Endothelial cell of umbilical vein (primary cell): ENCODE measurements around the gene PGAM2. TPM values are rescaled to one million over a fixed set of nuclear protein-coding genes. Genes with fewer than 3 reads are reported as not detected.

Experiments
- BruUV-seq: library from RNA; stranded (reverse); fragments of 400-500 nt; replicated peaks from 2 replicates; lab custom pipeline; 2021; lab: Mats Ljungman, UMichigan
- CTCF ChIA-PET: fragments of 300-600, 350-600 bp; sonication (Branson Sonifier 250); formaldehyde crosslinking; loops from one replicate; lab custom pipeline; 2021; ENCODE audit warnings: antibody characterized with exemption, inconsistent platforms; lab: Charles Lee
- POLR2A ChIA-PET: fragments of 300-600, 350-600 bp; sonication (Branson Sonifier 250); formaldehyde crosslinking; loops from one replicate; lab custom pipeline; 2021; ENCODE audit warnings: antibody characterized with exemption, inconsistent platforms; lab: Charles Lee
- DNase-seq: peaks from one replicate; pipeline ENCODE4 v3.0.0-alpha.2; 2011; ENCODE audit warnings: low read depth, low spot score
- FAIRE-seq: peaks from 2 replicates; lab custom pipeline; 2011; peaks lifted over from hg19 to GRCh38; lab: Jason Lieb, UNC
- H2AFZ ChIP-seq: 2 replicates; pipeline ENCODE4 v1.6.0; 2012; ENCODE audit warnings: low read depth, low read length, control low read depth, inconsistent platforms
- H3K27ac ChIP-seq: 2 replicates; pipeline ENCODE4 v1.5.1; 2011; ENCODE audit warnings: low read depth, mild to moderate bottlenecking, control low read depth, low read length, moderate library complexity; ENCODE audit not compliant: insufficient read depth
- H3K27me3 ChIP-seq, 2 experiments: 2 replicates each; pipeline versions ENCODE4 v1.6.0 to v1.6.1; 2011; ENCODE audit warnings: low read length in 2 of 2, mixed read lengths in 1 of 2; ENCODE audit not compliant: control insufficient read depth in 2 of 2, insufficient read depth in 2 of 2
- H3K36me3 ChIP-seq, 2 experiments: 2 replicates in 1 of 2; 3 replicates in 1 of 2; pipeline ENCODE4 v1.5.1; 2011; ENCODE audit warnings: low read length in 2 of 2, mild to moderate bottlenecking in 1 of 2, moderate library complexity in 1 of 2; ENCODE audit not compliant: control insufficient read depth in 2 of 2, insufficient read depth in 2 of 2; ENCODE audit errors: extremely low read depth in 1 of 2
- H3K4me1 ChIP-seq: 3 replicates; pipeline ENCODE4 v1.5.1; 2011; ENCODE audit warnings: mild to moderate bottlenecking, low read length; ENCODE audit not compliant: control insufficient read depth, insufficient read depth; ENCODE audit errors: extremely low read depth
- H3K4me2 ChIP-seq: 2 replicates; pipeline ENCODE4 v1.6.1; 2011; ENCODE audit warnings: low read length, control low read depth, mixed read lengths; ENCODE audit not compliant: insufficient read depth
- H3K4me3 ChIP-seq, 3 experiments: fragments of 200-600 bp in 1 of 3; sonication (generic), shearing (Covaris generic) in 1 of 3; replicated peaks in 1 of 3; 2 replicates each; pipeline ENCODE4 v1.5.1; 2011 to 2016; ENCODE audit warnings: control low read depth in 3 of 3, low read length in 3 of 3, mild to moderate bottlenecking in 2 of 3, inconsistent platforms in 1 of 3, low read depth in 1 of 3, moderate library complexity in 1 of 3; ENCODE audit not compliant: insufficient read depth in 1 of 3
- H3K79me2 ChIP-seq: 2 replicates; pipeline ENCODE4 v1.6.0; 2012; ENCODE audit warnings: low read length, inconsistent platforms; ENCODE audit not compliant: control insufficient read depth, insufficient read depth
- H3K9ac ChIP-seq: replicated peaks from 2 replicates; pipeline ENCODE3; 2011; ENCODE audit warnings: low read length, control low read depth; ENCODE audit not compliant: insufficient read depth; ENCODE audit errors: extremely low read depth
- H3K9me1 ChIP-seq: replicated peaks from 3 replicates; pipeline ENCODE4 v1.6.0; 2011; ENCODE audit warnings: mild to moderate bottlenecking, low read length; ENCODE audit not compliant: control insufficient read depth, insufficient read depth; ENCODE audit errors: extremely low read depth
- H3K9me3 ChIP-seq: replicated peaks from 2 replicates; pipeline ENCODE4 v1.5.1; 2012; ENCODE audit warnings: low read length, inconsistent platforms; ENCODE audit not compliant: control insufficient read depth, insufficient read depth
- H4K20me1 ChIP-seq: replicated peaks from 2 replicates; pipeline ENCODE3; 2011; ENCODE audit warnings: mild to moderate bottlenecking, low read length; ENCODE audit not compliant: control insufficient read depth, insufficient read depth; ENCODE audit errors: extremely low read depth
- EZH2 ChIP-seq: IDR thresholded peaks from 2 replicates; pipeline ENCODE4 v1.6.1; 2012; ENCODE audit warnings: borderline replicate concordance, low read depth, mild to moderate bottlenecking, moderate library complexity, low read length, inconsistent platforms; ENCODE audit not compliant: severe bottlenecking
- FOS ChIP-seq: IDR thresholded peaks from 2 replicates; pipeline ENCODE4 v1.6.1; 2011; ENCODE audit warnings: mild to moderate bottlenecking, low read length, moderate library complexity, borderline replicate concordance; ENCODE audit not compliant: insufficient read depth
- GATA2 ChIP-seq: IDR thresholded peaks from 2 replicates; pipeline ENCODE4 v1.7.0; 2011; ENCODE audit warnings: low read depth, mild to moderate bottlenecking, moderate library complexity, mixed read lengths, low read length; ENCODE audit not compliant: insufficient read length, insufficient read depth
- JUN ChIP-seq: IDR thresholded peaks from 2 replicates; pipeline ENCODE4 v1.6.1; 2011; ENCODE audit warnings: borderline replicate concordance, low read depth; ENCODE audit not compliant: insufficient read length, insufficient read depth
- MYC ChIP-seq: IDR thresholded peaks from one replicate; pipeline ENCODE4 v1.6.1; 2011; ENCODE audit warnings: mild to moderate bottlenecking, low read depth, low read length
- POLR2A ChIP-seq: IDR thresholded peaks from 2 replicates; pipeline ENCODE4 v1.6.1; 2012; ENCODE audit warnings: low read depth, mild to moderate bottlenecking, control low read depth, low read length
- POLR2AphosphoS5 ChIP-seq: IDR thresholded peaks from 2 replicates; pipeline ENCODE4 v1.6.1; 2012; ENCODE audit warnings: low read depth, mild to moderate bottlenecking, control low read depth, low read length, moderate library complexity; ENCODE audit not compliant: insufficient read depth
- dilution Hi-C: fragments of 300-500 bp; cut with MboI; formaldehyde crosslinking; loops from one replicate; pipeline ENCODE4 v1.15.0; 2019; ENCODE audit warnings: low sequenced_read_pairs; ENCODE audit not compliant: extremely low pct_ligation_motif_present
- intact Hi-C: fragments of 100-400 bp; cut with micrococcal nuclease; formaldehyde crosslinking; loops from one replicate; pipeline ENCODE4 v1.10.0; 2022
- polyA plus RNA-seq, 4 experiments: library from polyadenylated mRNA; depleted of rRNA in 3 of 4; stranded (reverse) in 3 of 4; unstranded in 1 of 4; fragments of >200 nt; gene quantifications; 2 replicates each; pipeline versions ENCODE4 v1.2.1 to v1.2.3, GENCODE V29; 2011 to 2012; ENCODE audit warnings: missing spikeins in 1 of 4
- total RNA-seq: library from RNA; stranded (reverse); gene quantifications from 2 replicates; pipeline ENCODE4 v1.2.3, GENCODE V29; 2021
- TF ChIP-seq, protein P1 (sequence below), 2 donors: IDR thresholded peaks; 1 replicate in 1 of 2; 2 replicates in 1 of 2; pipeline ENCODE4 v1.5.1; 2011; ENCODE audit warnings: low read length in 2 of 2, mild to moderate bottlenecking in 2 of 2, moderate library complexity in 2 of 2, control low read depth in 1 of 2, inconsistent platforms in 1 of 2, low read depth in 1 of 2; ENCODE audit not compliant: insufficient read depth in 1 of 2; ENCODE audit errors: extremely low read depth in 1 of 2
- TF ChIP-seq, protein P2 (sequence below): IDR thresholded peaks from 2 replicates; pipeline ENCODE4 v1.6.1; 2011; ENCODE audit not compliant: insufficient read depth, insufficient read length

Gene PGAM2
- total and polyA plus RNA-seq, 2 donors (not counting 3 experiments of a cell fraction or from before 2014, with no cell fraction given), result 0.19 TPM; not detected in 1

DNA sequence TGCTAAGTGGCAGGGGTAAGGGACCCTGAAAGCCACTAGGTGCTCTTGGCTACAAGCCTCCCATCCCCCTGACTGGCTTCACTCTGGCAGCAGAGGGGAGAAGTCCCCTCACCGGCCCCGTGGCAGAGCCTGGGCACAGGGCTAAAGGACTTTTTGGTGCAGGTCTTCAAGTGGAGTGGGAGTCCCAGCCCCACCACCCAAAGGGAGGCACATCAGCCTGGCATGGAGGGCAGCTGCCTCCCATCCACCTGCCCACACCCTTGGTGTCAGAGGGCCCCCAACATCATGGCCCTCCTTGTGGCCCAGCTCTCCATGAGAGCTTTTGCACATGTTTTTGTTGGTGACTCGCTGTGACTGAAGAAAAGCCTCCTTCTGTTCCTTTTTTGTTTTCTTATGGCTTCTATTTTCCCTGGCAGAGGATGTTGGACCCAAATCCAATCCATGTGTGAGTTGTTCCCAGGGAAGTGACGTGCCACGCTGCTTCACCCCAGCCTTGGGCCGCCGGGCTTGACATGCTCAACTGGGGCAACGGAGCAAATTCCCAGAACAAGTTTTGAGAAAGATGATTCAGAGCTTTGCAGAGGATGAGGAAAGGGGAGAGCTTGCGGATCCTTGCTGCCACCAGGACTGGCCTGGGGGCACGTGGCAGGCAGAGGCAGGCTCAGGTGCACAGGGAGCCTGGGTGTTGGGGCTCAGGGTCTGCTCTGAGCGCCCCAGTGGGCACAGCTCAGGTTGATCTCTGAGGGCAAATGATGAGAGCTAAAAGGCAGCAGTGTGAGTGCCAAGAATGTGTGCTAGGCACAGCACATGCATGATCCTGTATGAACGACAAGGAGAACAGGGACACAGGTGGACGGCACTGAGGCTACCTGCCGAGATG is 36.8 kb upstream of the PGAM2 start:
- Histone ChIP-seq H3K9me1 (no peaks in the 10 kb centered on the region), H3K4me2 (no peak overlapping the region), H2AFZ (no peak overlapping the region), H3K79me2 (peaks cover 5% of the 10 kb centered on the region), H3K27ac (no peak overlapping the region), H3K27me3 (no peaks in the 10 kb centered on the region), H3K4me1 (peaks cover 3% of the 10 kb centered on the region), H4K20me1 (no peaks in the 10 kb centered on the region), H3K9ac (no peak overlapping the region), H3K36me3 (no peaks in the 10 kb centered on the region), H3K4me3 (no peak overlapping the region), H3K9me3 (no peaks in the 10 kb centered on the region)
- intact Hi-C loops (no loop called here), dilution Hi-C loops (no loop called here)
- TF ChIP-seq JUN (no peak), POLR2AphosphoS5 (no peak), GATA2 (no peak), FOS (no peak), POLR2A (no peak), MYC (no peak), EZH2 (no peak)
- TF ChIP-seq, protein P1, sequence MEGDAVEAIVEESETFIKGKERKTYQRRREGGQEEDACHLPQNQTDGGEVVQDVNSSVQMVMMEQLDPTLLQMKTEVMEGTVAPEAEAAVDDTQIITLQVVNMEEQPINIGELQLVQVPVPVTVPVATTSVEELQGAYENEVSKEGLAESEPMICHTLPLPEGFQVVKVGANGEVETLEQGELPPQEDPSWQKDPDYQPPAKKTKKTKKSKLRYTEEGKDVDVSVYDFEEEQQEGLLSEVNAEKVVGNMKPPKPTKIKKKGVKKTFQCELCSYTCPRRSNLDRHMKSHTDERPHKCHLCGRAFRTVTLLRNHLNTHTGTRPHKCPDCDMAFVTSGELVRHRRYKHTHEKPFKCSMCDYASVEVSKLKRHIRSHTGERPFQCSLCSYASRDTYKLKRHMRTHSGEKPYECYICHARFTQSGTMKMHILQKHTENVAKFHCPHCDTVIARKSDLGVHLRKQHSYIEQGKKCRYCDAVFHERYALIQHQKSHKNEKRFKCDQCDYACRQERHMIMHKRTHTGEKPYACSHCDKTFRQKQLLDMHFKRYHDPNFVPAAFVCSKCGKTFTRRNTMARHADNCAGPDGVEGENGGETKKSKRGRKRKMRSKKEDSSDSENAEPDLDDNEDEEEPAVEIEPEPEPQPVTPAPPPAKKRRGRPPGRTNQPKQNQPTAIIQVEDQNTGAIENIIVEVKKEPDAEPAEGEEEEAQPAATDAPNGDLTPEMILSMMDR (IDR thresholded peaks at IDR 0.05; ENCODE audit: extremely low read depth in 1 of 2, insufficient read depth in 1 of 2, low read depth in 1 of 2, low read length in 2 of 2), result no peak
- TF ChIP-seq, protein P2, sequence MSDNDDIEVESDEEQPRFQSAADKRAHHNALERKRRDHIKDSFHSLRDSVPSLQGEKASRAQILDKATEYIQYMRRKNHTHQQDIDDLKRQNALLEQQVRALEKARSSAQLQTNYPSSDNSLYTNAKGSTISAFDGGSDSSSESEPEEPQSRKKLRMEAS, result no peak
- ChIA-PET POLR2A (no interaction called here), CTCF (interaction anchor here (0.8 to 1.3 kb wide), 3 partner anchors 13 to 75 kb away, joined by 3 read pairs; no protein-coding TSS in a partner anchor)
- FAIRE-seq (no peak), DNase-seq (no peak)
- BruUV-seq, result no TSS peak
